Measurements from ENCODE around the gene RGS7. TPM values are rescaled to one million over a fixed set of nuclear protein-coding genes. Genes with fewer than 3 reads are reported as not detected.

Gene RGS7
- total and polyA plus RNA-seq, 2 of the 4 experiments (the other 2 are of a cell fraction), result 0.58 to 0.72 TPM

GRCh38 chr1:241096982-241097381 lies 260.0 kb downstream of the RGS7 start:
- Histone ChIP-seq H3K79me1 (ENCODE audit: low read depth in 1 of 2, low read length in 2 of 2) (no peaks in the 10 kb centered on the region), H2BK5ac (ENCODE audit: low read depth, low read length, poor library complexity, severe bottlenecking) (no peak overlapping the region), H4K20me1 (ENCODE audit: insufficient read depth, low read length) (no peaks in the 10 kb centered on the region), H3K56ac (ENCODE audit: extremely low read depth, insufficient read depth, low read length) (no peak overlapping the region), H2AFZ (replicated peaks; ENCODE audit: low read length, poor library complexity) (no peak overlapping the region), H3K4me1 (ENCODE audit: control insufficient read depth, insufficient read depth, low read length) (no peaks in the 10 kb centered on the region), H3K4me2 (ENCODE audit: low read depth, low read length) (no peak overlapping the region), H3K4me3 (ENCODE audit: insufficient read depth, low read depth, low read length) (no peak overlapping the region), H4K5ac (ENCODE audit: low read depth, low read length) (no peak overlapping the region), H3K4ac (ENCODE audit: low read depth, low read length) (no peak overlapping the region), H3K27me3 (ENCODE audit: control insufficient read depth, insufficient read depth, low read length) (no peaks in the 10 kb centered on the region), H2BK120ac (ENCODE audit: low read depth, low read length) (no peak overlapping the region), H3K27ac (ENCODE audit: insufficient read depth, low read length) (no peak overlapping the region), H2BK15ac (ENCODE audit: low read depth, low read length) (no peak overlapping the region), H3K14ac (replicated peaks; ENCODE audit: low read depth, low read length) (no peak overlapping the region), H3K9ac (ENCODE audit: low read depth, low read length) (no peak overlapping the region), H2AK9ac (replicated peaks; ENCODE audit: low read depth, low read length, poor library complexity) (no peak overlapping the region), H4K91ac (ENCODE audit: insufficient read depth, low read depth, low read length) (no peak overlapping the region), H3K9me3 (ENCODE audit: control insufficient read depth, insufficient read depth, low read length) (peaks cover 10% of the 10 kb centered on the region), H3K23ac (ENCODE audit: low read depth, low read length) (no peak overlapping the region), H3K9me1 (ENCODE audit: insufficient read depth, low read length) (no peaks in the 10 kb centered on the region), H3K36me3 (ENCODE audit: control insufficient read depth, insufficient read depth, low read length) (no peaks in the 10 kb centered on the region), H4K8ac (ENCODE audit: low read depth in 2 of 2, low read length in 2 of 2) (no peak overlapping the region), H3K18ac (ENCODE audit: low read depth, low read length) (no peak overlapping the region), H2AK5ac (ENCODE audit: low read depth, low read length) (no peak overlapping the region), H2BK20ac (ENCODE audit: low read depth, low read length) (no peak overlapping the region)
- WGBS, 2 experiments (ENCODE audit: extremely low coverage in 2 of 2, insufficient read length in 1 of 2), result 57% methylated on average over 1 of the region's 4 CpGs; no CpG with 5 or more reads in 1 of the 2 experiments
- in situ Hi-C loops (cut with MboI; ENCODE audit: low sequenced_read_pairs), result no loop called here
- no peak for DNase-seq
- POLR2A ChIA-PET (ENCODE audit: unreplicated experiment), result no interaction called here
- intact Hi-C loops (cut with micrococcal nuclease), result no loop called here
- dilution Hi-C loops (cut with HindIII; ENCODE audit: low sequenced_read_pairs, unreplicated experiment), result no loop called here
- TF ChIP-seq, protein P1, sequence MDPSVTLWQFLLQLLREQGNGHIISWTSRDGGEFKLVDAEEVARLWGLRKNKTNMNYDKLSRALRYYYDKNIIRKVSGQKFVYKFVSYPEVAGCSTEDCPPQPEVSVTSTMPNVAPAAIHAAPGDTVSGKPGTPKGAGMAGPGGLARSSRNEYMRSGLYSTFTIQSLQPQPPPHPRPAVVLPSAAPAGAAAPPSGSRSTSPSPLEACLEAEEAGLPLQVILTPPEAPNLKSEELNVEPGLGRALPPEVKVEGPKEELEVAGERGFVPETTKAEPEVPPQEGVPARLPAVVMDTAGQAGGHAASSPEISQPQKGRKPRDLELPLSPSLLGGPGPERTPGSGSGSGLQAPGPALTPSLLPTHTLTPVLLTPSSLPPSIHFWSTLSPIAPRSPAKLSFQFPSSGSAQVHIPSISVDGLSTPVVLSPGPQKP (IDR thresholded peaks at IDR 0.05; ENCODE audit: borderline replicate concordance, low read depth, low read length), result no peak
- no peak for TF ChIP-seq CEBPB (IDR thresholded peaks at IDR 0.05; ENCODE audit: low read depth, low read length)
- no peak for TF ChIP-seq MAFK (IDR thresholded peaks at IDR 0.05; ENCODE audit: low read depth, low read length)
- TF ChIP-seq, protein P2, sequence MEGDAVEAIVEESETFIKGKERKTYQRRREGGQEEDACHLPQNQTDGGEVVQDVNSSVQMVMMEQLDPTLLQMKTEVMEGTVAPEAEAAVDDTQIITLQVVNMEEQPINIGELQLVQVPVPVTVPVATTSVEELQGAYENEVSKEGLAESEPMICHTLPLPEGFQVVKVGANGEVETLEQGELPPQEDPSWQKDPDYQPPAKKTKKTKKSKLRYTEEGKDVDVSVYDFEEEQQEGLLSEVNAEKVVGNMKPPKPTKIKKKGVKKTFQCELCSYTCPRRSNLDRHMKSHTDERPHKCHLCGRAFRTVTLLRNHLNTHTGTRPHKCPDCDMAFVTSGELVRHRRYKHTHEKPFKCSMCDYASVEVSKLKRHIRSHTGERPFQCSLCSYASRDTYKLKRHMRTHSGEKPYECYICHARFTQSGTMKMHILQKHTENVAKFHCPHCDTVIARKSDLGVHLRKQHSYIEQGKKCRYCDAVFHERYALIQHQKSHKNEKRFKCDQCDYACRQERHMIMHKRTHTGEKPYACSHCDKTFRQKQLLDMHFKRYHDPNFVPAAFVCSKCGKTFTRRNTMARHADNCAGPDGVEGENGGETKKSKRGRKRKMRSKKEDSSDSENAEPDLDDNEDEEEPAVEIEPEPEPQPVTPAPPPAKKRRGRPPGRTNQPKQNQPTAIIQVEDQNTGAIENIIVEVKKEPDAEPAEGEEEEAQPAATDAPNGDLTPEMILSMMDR (conservative IDR thresholded peaks at IDR 0.05; ENCODE audit: low read depth, low read length), result no peak
- no TSS peak for BruUV-seq (replicated peaks)
- no peak for ATAC-seq (ENCODE audit: low read depth)
- CTCF ChIA-PET, result no interaction called here

Measured in IMR-90 (cell line).